ENCODE measurements around the gene GPR39. TPM values are rescaled to one million over a fixed set of nuclear protein-coding genes. Genes with fewer than 3 reads are reported as not detected.

Gene GPR39
- total RNA-seq, 2 donors from 2014 or later, result not detected

GRCh38 chr2:132615329-132616085 is 198.9 kb downstream of the GPR39 start:
- no peak for ATAC-seq (replicated peaks in 1 of 2)
- H3K4me1 Mint-ChIP-seq (ENCODE audit: low read depth), result no peaks in the 10 kb centered on the region

GRCh38 chr2:132617989-132618388 is 201.4 kb downstream of the GPR39 start:
- H3K4me1 Mint-ChIP-seq (ENCODE audit: low read depth), result no peaks in the 10 kb centered on the region
- no peaks in the 10 kb centered on the region for H3K9me3 Mint-ChIP-seq
- H3K36me3 Mint-ChIP-seq (ENCODE audit: insufficient read depth in 2 of 2), result no peaks in the 10 kb centered on the region

More at GRCh38 chr2:132615329-132616085, 198.9 kb downstream of the GPR39 start:
- Mint-ChIP-seq H3K4me3 (no peak overlapping the region), H3K9me3 (no peaks in the 10 kb centered on the region), H3K27ac (no peak overlapping the region), H3K36me3 (ENCODE audit: insufficient read depth in 2 of 2) (no peaks in the 10 kb centered on the region), H3K27me3 (ENCODE audit: low read depth) (no peaks in the 10 kb centered on the region)
- DNase-seq, result no peak

GRCh38 chr2:132618734-132619133 is 202.1 kb downstream of the GPR39 start:
- Mint-ChIP-seq H3K27me3 (ENCODE audit: low read depth) (no peaks in the 10 kb centered on the region), H3K27ac (no peak overlapping the region), H3K4me1 (ENCODE audit: low read depth) (no peaks in the 10 kb centered on the region), H3K9me3 (no peaks in the 10 kb centered on the region), H3K4me3 (no peak overlapping the region), H3K36me3 (ENCODE audit: insufficient read depth in 2 of 2) (no peaks in the 10 kb centered on the region)
- ATAC-seq (replicated peaks in 1 of 2) (no peak), DNase-seq (no peak)

More at GRCh38 chr2:132617989-132618388, 201.4 kb downstream of the GPR39 start:
- ATAC-seq (replicated peaks in 1 of 2) (no peak), DNase-seq (no peak)
- H3K4me3 Mint-ChIP-seq, result no peak overlapping the region
- H3K27ac Mint-ChIP-seq, result no peak overlapping the region
- H3K27me3 Mint-ChIP-seq (ENCODE audit: low read depth), result no peaks in the 10 kb centered on the region

- Mint-ChIP-seq H3K27me3 (ENCODE audit: low read depth) (no peaks in the 10 kb centered on the region), H3K36me3 (ENCODE audit: insufficient read depth in 2 of 2) (no peaks in the 10 kb centered on the region), H3K4me3 (no peak overlapping the region), H3K9me3 (peaks cover 2 to 3% of the 10 kb centered on the region in 2 donors), H3K27ac (no peak overlapping the region), H3K4me1 (ENCODE audit: low read depth) (no peaks in the 10 kb centered on the region)
- DNase-seq (no peak), ATAC-seq (replicated peaks in 1 of 2) (no peak)
These were observed 203.5 kb downstream of the GPR39 start for GRCh38 chr2:132620115-132620514.

- H3K27me3 Mint-ChIP-seq (ENCODE audit: low read depth), result no peaks in the 10 kb centered on the region
- ATAC-seq (replicated peaks in 1 of 2) (no peak), DNase-seq (no peak)
- H3K27ac Mint-ChIP-seq, result no peak overlapping the region
- H3K4me3 Mint-ChIP-seq, result no peak overlapping the region
- H3K36me3 Mint-ChIP-seq (ENCODE audit: insufficient read depth in 2 of 2), result no peaks in the 10 kb centered on the region
- H3K4me1 Mint-ChIP-seq (ENCODE audit: low read depth), result no peaks in the 10 kb centered on the region
- peaks cover 2 to 3% of the 10 kb centered on the region in 2 donors for H3K9me3 Mint-ChIP-seq
These were observed 204.7 kb downstream of the GPR39 start for GRCh38 chr2:132621131-132621875.

- no peak for ATAC-seq (replicated peaks in 1 of 2)
- Mint-ChIP-seq H3K9me3 (peaks cover 2 to 3% of the 10 kb centered on the region in 2 donors), H3K4me3 (no peak overlapping the region)
These were observed 206.7 kb downstream of the GPR39 start for GRCh38 chr2:132623096-132623839.

GRCh38 chr2:132627536-132627935 is 210.9 kb downstream of the GPR39 start:
- ATAC-seq (replicated peaks in 1 of 2) (no peak), DNase-seq (no peak)
- Mint-ChIP-seq H3K9me3 (peaks cover 2 to 12% of the 10 kb centered on the region in 2 donors), H3K4me1 (ENCODE audit: low read depth) (no peaks in the 10 kb centered on the region), H3K4me3 (no peak overlapping the region), H3K27me3 (ENCODE audit: low read depth) (peaks cover 8% of the 10 kb centered on the region), H3K27ac (no peak overlapping the region), H3K36me3 (ENCODE audit: insufficient read depth in 2 of 2) (no peaks in the 10 kb centered on the region)

More at GRCh38 chr2:132623096-132623839, 206.7 kb downstream of the GPR39 start:
- H3K4me1 Mint-ChIP-seq (ENCODE audit: low read depth), result no peaks in the 10 kb centered on the region
- no peak overlapping the region for H3K27ac Mint-ChIP-seq
- no peak for DNase-seq
- no peaks in the 10 kb centered on the region for H3K27me3 Mint-ChIP-seq (ENCODE audit: low read depth)
- no peaks in the 10 kb centered on the region for H3K36me3 Mint-ChIP-seq (ENCODE audit: insufficient read depth in 2 of 2)

GRCh38 chr2:132632000-132632649 is 215.5 kb downstream of the GPR39 start:
- DNase-seq (no peak), ATAC-seq (replicated peaks in 1 of 2) (no peak)
- Mint-ChIP-seq H3K9me3 (peaks cover 8 to 14% of the 10 kb centered on the region in 2 donors), H3K4me3 (no peak overlapping the region), H3K4me1 (ENCODE audit: low read depth) (no peaks in the 10 kb centered on the region), H3K36me3 (ENCODE audit: insufficient read depth in 2 of 2) (no peaks in the 10 kb centered on the region), H3K27me3 (ENCODE audit: low read depth) (peaks cover 14% of the 10 kb centered on the region), H3K27ac (no peak overlapping the region)

GRCh38 chr2:132633635-132634034 is 217.0 kb downstream of the GPR39 start:
- Mint-ChIP-seq H3K4me1 (ENCODE audit: low read depth) (no peaks in the 10 kb centered on the region), H3K36me3 (ENCODE audit: insufficient read depth in 2 of 2) (no peaks in the 10 kb centered on the region), H3K27ac (no peak overlapping the region), H3K9me3 (peaks cover 8 to 14% of the 10 kb centered on the region in 2 donors), H3K4me3 (no peak overlapping the region), H3K27me3 (ENCODE audit: low read depth) (peaks cover 14% of the 10 kb centered on the region)
- DNase-seq (no peak), ATAC-seq (replicated peaks in 1 of 2) (no peak)

- Mint-ChIP-seq H3K4me1 (ENCODE audit: low read depth) (no peaks in the 10 kb centered on the region), H3K27me3 (ENCODE audit: low read depth) (peaks cover 6% of the 10 kb centered on the region), H3K9me3 (peaks cover 5 to 8% of the 10 kb centered on the region in 2 donors), H3K4me3 (no peak overlapping the region), H3K27ac (no peak overlapping the region), H3K36me3 (ENCODE audit: insufficient read depth in 2 of 2) (no peaks in the 10 kb centered on the region)
- ATAC-seq (replicated peaks in 1 of 2), result no peak
- DNase-seq, result no peak
These were observed 219.7 kb downstream of the GPR39 start for GRCh38 chr2:132636346-132636745.

GRCh38 chr2:132638313-132639040 is 221.9 kb downstream of the GPR39 start:
- Mint-ChIP-seq H3K27ac (no peak overlapping the region), H3K9me3 (peaks cover 4 to 7% of the 10 kb centered on the region in 2 donors), H3K36me3 (ENCODE audit: insufficient read depth in 2 of 2) (no peaks in the 10 kb centered on the region), H3K27me3 (ENCODE audit: low read depth) (peaks cover 6% of the 10 kb centered on the region), H3K4me1 (ENCODE audit: low read depth) (no peaks in the 10 kb centered on the region), H3K4me3 (no peak overlapping the region)
- DNase-seq, result no peak
- no peak for ATAC-seq (replicated peaks in 1 of 2)

- Mint-ChIP-seq H3K27ac (no peak overlapping the region), H3K4me1 (ENCODE audit: low read depth) (no peaks in the 10 kb centered on the region), H3K4me3 (no peak overlapping the region), H3K36me3 (ENCODE audit: insufficient read depth in 2 of 2) (no peaks in the 10 kb centered on the region), H3K9me3 (peaks cover 2% of the 10 kb centered on the region in 2 donors), H3K27me3 (ENCODE audit: low read depth) (peaks cover 5% of the 10 kb centered on the region)
- DNase-seq (no peak), ATAC-seq (replicated peaks in 1 of 2) (no peak)
These were observed 223.5 kb downstream of the GPR39 start for GRCh38 chr2:132640116-132640515.

Measured in activated T-cell treated with anti-CD3 and anti-CD28 coated beads, Interleukin-2, amount 50 U/mL, for 72 hours (primary cell).